ENCODE data around the gene FBXO31.

The FBXO31 gene

GRCh38 chr16:87411375-87412271 is 28.0 kb upstream of the FBXO31 start:
- no peak for DNase-seq (ENCODE audit: low read depth)
- TF ChIP-seq CTCF (IDR thresholded peaks at IDR 0.05; ENCODE audit: low read depth, low read length, missing control alignments): no peak
- no peak overlapping the region for H3K4me3 ChIP-seq (ENCODE audit: low read depth, low read length)
- in situ Hi-C loops (cut with HindIII; ENCODE audit: low sequenced_read_pairs): no loop called here

- TF ChIP-seq CTCF (IDR thresholded peaks at IDR 0.05; ENCODE audit: low read depth, low read length, missing control alignments): no peak
- no peak overlapping the region for H3K4me3 ChIP-seq (ENCODE audit: low read depth, low read length)
- in situ Hi-C loops (cut with HindIII; ENCODE audit: low sequenced_read_pairs): no loop called here
- no peak for DNase-seq (ENCODE audit: low read depth)
Measured at GRCh38 chr16:87410968-87411367, 27.4 kb upstream of the FBXO31 start.

GRCh38 chr16:87410530-87410929 is 27.0 kb upstream of the FBXO31 start:
- DNase-seq (ENCODE audit: low read depth): no peak
- no peak overlapping the region for H3K4me3 ChIP-seq (ENCODE audit: low read depth, low read length)
- in situ Hi-C loops (cut with HindIII; ENCODE audit: low sequenced_read_pairs): no loop called here
- no peak for TF ChIP-seq CTCF (IDR thresholded peaks at IDR 0.05; ENCODE audit: low read depth, low read length, missing control alignments)

- no peak overlapping the region for H3K4me3 ChIP-seq (ENCODE audit: low read depth, low read length)
- no peak for TF ChIP-seq CTCF (IDR thresholded peaks at IDR 0.05; ENCODE audit: low read depth, low read length, missing control alignments)
- no peak for DNase-seq (ENCODE audit: low read depth)
- in situ Hi-C loops (cut with HindIII; ENCODE audit: low sequenced_read_pairs): no loop called here
Measured at GRCh38 chr16:87409781-87410180, 26.2 kb upstream of the FBXO31 start.

GRCh38 chr16:87409153-87409552 is 25.6 kb upstream of the FBXO31 start:
- no peak for TF ChIP-seq CTCF (IDR thresholded peaks at IDR 0.05; ENCODE audit: low read depth, low read length, missing control alignments)
- no peak overlapping the region for H3K4me3 ChIP-seq (ENCODE audit: low read depth, low read length)
- in situ Hi-C loops (cut with HindIII; ENCODE audit: low sequenced_read_pairs): no loop called here
- DNase-seq (ENCODE audit: low read depth): no peak

GRCh38 chr16:87407511-87408112 is 24.0 kb upstream of the FBXO31 start:
- in situ Hi-C loops (cut with HindIII; ENCODE audit: low sequenced_read_pairs): no loop called here
- no peak for DNase-seq (ENCODE audit: low read depth)
- no peak for TF ChIP-seq CTCF (IDR thresholded peaks at IDR 0.05; ENCODE audit: low read depth, low read length, missing control alignments)
- H3K4me3 ChIP-seq (ENCODE audit: low read depth, low read length): no peak overlapping the region
